ENCODE measurements around the gene DTX4. TPM values are rescaled to one million over a fixed set of nuclear protein-coding genes. Genes with fewer than 3 reads are reported as not detected.

The DTX4 gene
- total RNA-seq, 1 donor from 2014 or later: 79.2 TPM

- H3K27me3 Mint-ChIP-seq: no peaks in the 10 kb centered on the region
- no peaks in the 10 kb centered on the region for H3K9me3 Mint-ChIP-seq
- H3K36me3 Mint-ChIP-seq: peaks cover 13% of the 10 kb centered on the region
- H3K4me3 Mint-ChIP-seq: no peak overlapping the region
- no peak for DNase-seq (ENCODE audit: extremely low spot score, unreplicated experiment)
- peak; percentile 71 for TF ChIP-seq CTCF (conservative IDR thresholded peaks at IDR 0.05)
- H3K4me1 Mint-ChIP-seq (ENCODE audit: unreplicated experiment): peaks cover 9% of the 10 kb centered on the region
- H3K27ac Mint-ChIP-seq: no peak overlapping the region
These were observed 34.7 kb downstream of the DTX4 start for GRCh38 chr11:59206635-59207034.

GRCh38 chr11:59207988-59208451 is 36.1 kb downstream of the DTX4 start:
- peak overlapping the region; percentile 16 for H3K27ac Mint-ChIP-seq
- DNase-seq (ENCODE audit: extremely low spot score, unreplicated experiment): no peak

GRCh38 chr11:59208956-59209355 is 37.0 kb downstream of the DTX4 start:
- Mint-ChIP-seq H3K9me3 (no peaks in the 10 kb centered on the region), H3K36me3 (peaks cover 9% of the 10 kb centered on the region), H3K4me1 (ENCODE audit: unreplicated experiment) (peaks cover 9% of the 10 kb centered on the region), H3K27ac (no peak overlapping the region), H3K4me3 (no peak overlapping the region), H3K27me3 (no peaks in the 10 kb centered on the region)
- no peak for DNase-seq (ENCODE audit: extremely low spot score, unreplicated experiment)
- no peak for TF ChIP-seq CTCF (conservative IDR thresholded peaks at IDR 0.05)

More at GRCh38 chr11:59207988-59208451, 36.1 kb downstream of the DTX4 start:
- Mint-ChIP-seq H3K9me3 (no peaks in the 10 kb centered on the region), H3K36me3 (peaks cover 9% of the 10 kb centered on the region), H3K27me3 (no peaks in the 10 kb centered on the region), H3K4me1 (ENCODE audit: unreplicated experiment) (peaks cover 9% of the 10 kb centered on the region), H3K4me3 (no peak overlapping the region)
- peak; percentile 80 for TF ChIP-seq CTCF (conservative IDR thresholded peaks at IDR 0.05)

- no peaks in the 10 kb centered on the region for H3K9me3 Mint-ChIP-seq
- no peaks in the 10 kb centered on the region for H3K27me3 Mint-ChIP-seq
- no peak overlapping the region for H3K4me3 Mint-ChIP-seq
- no peak for DNase-seq (ENCODE audit: extremely low spot score, unreplicated experiment)
- H3K27ac Mint-ChIP-seq: no peak overlapping the region
- H3K36me3 Mint-ChIP-seq: no peaks in the 10 kb centered on the region
- peaks cover 7% of the 10 kb centered on the region for H3K4me1 Mint-ChIP-seq (ENCODE audit: unreplicated experiment)
- no peak for TF ChIP-seq CTCF (conservative IDR thresholded peaks at IDR 0.05)
These were observed 40.3 kb downstream of the DTX4 start for GRCh38 chr11:59212222-59212621.

GRCh38 chr11:59212744-59213631 is 41.1 kb downstream of the DTX4 start, which contains the start of gene MPEG1:
TSS of gene MPEG1 (minus strand) at chr11:59212927. CDS start at chr11:59212865, 62 bp downstream.
- H3K4me3 Mint-ChIP-seq: no peak within 1 kb of the TSS
- no peak for TF ChIP-seq CTCF (conservative IDR thresholded peaks at IDR 0.05)
- H3K27me3 Mint-ChIP-seq: no peaks in the 10 kb centered on the region
- no peak for DNase-seq (ENCODE audit: extremely low spot score, unreplicated experiment)
- no peaks in the 10 kb centered on the region for H3K9me3 Mint-ChIP-seq
- H3K4me1 Mint-ChIP-seq (ENCODE audit: unreplicated experiment): peaks cover 5% of the 10 kb centered on the region
- no peaks in the 10 kb centered on the region for H3K36me3 Mint-ChIP-seq
- H3K27ac Mint-ChIP-seq: no peak within 1 kb of the TSS

Measured in type B pancreatic cell (in vitro differentiated cells).